ENCODE measurements around the gene PDIA2.

PDIA2 gene

DNA sequence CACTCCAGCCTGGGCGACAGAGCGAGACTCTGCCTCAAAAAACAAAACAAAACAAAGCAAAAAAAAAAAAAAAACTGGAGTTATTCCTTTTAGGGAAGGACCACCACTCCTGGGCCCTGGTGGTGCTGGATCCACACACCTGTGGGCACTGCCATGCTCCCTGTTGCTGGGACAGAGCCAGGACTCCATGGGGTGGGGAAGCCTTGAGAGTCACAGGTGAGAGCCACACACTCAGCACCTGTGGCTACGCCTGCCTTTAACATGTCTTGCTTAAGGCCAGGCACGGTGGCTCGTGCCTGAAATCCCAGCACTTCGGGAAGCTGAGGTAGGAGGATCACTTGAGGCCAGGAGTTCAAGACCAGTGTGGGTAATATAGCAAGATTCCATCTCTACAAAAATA lies 18.3 kb downstream of the PDIA2 start:
- no peak for DNase-seq (ENCODE audit: low spot score)

DNA sequence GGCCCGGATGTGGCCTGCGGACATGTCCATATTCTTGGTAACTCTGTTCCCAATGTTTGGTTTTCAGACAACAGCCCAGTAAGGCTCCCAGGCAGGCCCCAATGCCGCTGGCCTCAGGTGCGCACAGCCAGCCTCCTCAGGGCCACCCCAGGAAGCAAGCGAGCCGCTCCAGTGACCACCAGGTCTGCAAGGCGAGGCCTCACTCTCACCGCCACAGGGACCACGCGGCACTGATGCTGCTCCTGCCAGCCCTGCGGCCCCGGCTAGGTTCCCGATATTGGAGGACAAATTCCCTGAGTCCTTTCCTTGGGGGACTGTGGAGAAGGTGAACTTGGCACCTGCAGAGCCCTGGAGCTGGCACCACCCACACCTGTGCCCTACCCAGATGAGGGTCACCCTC lies 19.0 kb downstream of the PDIA2 start:
- no peak for DNase-seq (ENCODE audit: low spot score)

GRCh38 chr16:303760-304505 lies 21.0 kb downstream of the PDIA2 start:
- no peak for DNase-seq (ENCODE audit: low spot score)

DNA sequence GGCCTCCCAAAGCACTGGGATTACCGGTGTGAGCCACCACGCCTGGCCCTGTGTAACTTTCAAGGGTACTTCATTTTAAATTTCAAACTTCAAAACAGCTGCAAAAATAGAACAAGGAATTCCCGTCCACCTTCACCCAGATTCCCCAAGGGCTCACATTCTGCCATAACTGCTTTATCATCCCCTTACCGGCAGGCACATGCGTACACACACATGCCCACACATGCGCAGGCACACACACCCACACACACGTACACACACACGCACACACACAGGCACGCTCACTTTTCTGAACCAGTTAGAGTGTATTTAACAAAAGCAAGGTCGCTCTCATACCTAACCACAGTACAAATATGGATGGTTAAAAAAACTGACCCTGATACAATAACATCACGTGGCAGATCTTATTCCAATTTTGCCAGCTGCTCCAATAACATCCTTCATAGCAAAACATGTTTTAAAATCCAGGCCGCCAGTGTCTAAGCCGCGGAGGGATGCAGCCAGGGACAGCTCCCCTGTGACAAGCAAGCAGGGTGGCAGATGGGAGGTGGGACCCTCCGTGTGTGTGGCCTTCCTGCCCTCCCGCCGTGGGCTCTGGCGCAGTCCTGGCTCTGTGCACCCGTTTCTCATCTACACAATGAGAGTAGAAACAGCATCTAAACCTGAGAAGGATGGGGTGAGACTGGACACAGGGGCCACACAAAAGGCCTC lies 23.1 kb downstream of the PDIA2 start:
- DNase-seq (ENCODE audit: low spot score): no peak

GRCh38 chr16:306911-307370 lies 24.0 kb downstream of the PDIA2 start:
- DNase-seq (ENCODE audit: low spot score): no peak

GRCh38 chr16:307691-308312 lies 24.8 kb downstream of the PDIA2 start:
- no peak for DNase-seq (ENCODE audit: low spot score)

- no peak for DNase-seq (ENCODE audit: low spot score)
Measured at GRCh38 chr16:309476-309875, 26.5 kb downstream of the PDIA2 start.

GRCh38 chr16:311725-312124 lies 28.8 kb downstream of the PDIA2 start:
- DNase-seq (ENCODE audit: low spot score): no peak

DNA sequence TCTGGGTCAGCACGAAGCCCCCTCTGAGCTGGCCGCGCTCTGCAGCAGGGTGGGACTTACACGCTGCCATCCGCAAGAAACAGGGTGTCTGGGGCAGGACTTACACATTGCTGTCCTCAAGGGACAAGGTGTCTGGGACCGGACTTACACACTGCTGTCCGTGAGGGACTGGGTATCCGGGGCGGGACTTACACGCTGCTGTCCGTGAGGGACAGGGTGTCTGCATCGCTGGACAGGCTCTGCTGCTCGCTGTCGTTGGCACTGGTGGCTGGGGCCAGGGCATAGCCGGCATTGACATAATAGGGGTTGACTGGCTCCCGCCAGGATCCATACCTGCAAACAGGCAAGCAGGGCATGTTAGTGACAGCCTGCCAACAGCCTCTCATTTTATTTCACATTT lies 31.4 kb downstream of the PDIA2 start:
- no peak for DNase-seq (ENCODE audit: low spot score)

- DNase-seq (ENCODE audit: low spot score): no peak
Measured at GRCh38 chr16:314795-315299, 31.9 kb downstream of the PDIA2 start.

DNA sequence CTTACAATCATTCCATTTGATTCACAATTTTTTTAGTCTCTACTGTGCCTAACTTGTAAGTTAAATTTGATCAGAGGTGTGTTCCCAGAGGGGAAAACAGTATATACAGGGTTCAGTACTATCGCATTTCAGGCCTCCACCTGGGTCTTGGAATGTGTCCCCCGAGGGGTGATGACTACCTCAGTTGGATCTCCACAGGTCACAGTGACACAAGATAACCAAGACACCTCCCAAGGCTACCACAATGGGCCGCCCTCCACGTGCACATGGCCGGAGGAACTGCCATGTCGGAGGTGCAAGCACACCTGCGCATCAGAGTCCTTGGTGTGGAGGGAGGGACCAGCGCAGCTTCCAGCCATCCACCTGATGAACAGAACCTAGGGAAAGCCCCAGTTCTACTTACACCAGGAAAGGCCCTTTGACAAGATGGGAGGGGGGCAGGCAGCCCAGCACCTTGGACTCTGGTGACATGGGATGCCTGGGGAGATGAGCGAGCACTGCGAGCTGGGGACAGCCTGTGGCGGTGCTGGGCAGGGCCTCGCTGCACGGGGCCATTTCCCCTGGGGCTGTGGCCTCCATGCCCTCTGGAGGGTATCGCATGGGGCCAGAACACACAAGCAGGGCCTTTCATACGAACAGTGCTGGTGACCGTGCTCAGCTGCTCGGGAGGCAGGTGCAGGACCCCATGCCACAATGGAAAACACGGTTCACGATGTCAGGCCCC lies 33.9 kb downstream of the PDIA2 start:
- DNase-seq (ENCODE audit: low spot score): no peak

DNA sequence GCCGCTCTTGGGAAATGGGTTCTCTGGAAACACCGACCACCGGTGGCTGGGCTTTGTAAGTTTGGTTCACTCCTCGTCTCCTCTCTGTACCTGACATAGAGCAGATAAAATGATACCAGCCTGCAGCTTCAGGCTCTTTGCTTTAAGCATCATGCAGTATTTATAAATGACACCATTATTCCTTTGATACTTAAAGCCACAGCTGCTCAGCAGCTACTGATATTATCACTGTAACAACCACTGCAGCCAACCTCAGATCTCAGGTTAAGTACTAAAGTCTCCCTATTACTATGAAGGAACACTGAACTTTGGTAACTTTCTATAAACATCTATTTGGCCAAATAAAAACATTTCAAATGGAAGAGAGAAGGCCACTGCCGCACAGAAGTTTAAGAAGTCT lies 34.6 kb downstream of the PDIA2 start:
- no peak for DNase-seq (ENCODE audit: low spot score)

DNA sequence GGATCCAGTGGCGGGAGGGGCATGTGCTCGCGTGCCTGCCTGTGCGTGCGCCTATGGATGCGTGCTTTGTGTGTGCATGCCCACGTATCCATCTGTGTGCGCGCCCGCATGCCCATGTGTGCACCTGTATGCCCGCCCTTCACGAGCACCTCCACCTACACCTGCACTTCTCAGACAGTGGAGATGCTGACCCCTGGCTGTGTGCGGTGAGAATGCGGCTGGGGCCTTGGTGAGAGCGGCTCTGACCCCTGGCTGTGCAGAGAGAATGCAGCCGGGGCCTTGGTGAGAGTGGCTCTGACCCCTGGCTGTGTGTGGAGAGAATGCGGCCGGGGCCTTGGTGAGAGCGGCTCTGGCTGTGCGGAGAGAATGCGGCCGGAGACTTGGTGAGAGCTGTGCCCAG lies 35.7 kb downstream of the PDIA2 start:
- DNase-seq (ENCODE audit: low spot score): peak; percentile 67

DNA sequence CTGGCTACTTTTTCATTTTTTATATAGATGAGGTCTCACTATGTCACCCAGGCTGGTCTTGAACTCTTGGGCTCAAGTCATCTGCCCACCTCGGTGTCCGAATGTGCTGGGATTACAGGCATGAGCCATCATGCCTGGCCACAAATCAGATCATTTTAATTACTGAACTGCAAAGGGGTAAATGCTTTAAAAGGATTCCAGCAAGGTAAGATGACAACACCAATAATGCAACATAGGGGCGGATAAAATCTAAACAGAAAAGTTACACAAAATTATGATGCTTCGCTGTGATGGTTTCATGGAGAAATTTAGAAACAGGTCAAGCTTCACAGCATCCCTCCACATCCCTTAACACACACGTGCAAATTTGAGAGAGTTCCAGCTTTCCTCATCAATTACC lies 37.2 kb downstream of the PDIA2 start:
- DNase-seq (ENCODE audit: low spot score): no peak

DNA sequence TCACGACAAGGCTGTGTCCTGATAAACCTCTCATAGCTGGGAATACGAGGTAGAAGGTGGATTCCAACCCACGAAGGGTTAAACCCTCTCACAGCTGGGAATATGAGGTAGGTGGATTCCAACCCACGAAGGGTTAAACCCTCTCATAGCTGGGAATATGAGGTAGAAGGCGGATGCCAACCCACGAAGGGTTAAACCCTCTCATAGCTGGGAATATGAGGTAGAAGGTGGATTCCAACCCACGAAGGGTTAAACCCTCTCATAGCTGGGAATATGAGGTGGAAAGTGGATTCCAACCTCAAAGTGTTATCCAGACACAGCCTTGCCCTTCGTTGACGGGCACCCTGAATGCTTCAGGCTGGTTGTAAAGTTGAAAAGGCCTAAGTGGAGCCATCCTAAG lies 38.6 kb downstream of the PDIA2 start:
- DNase-seq (ENCODE audit: low spot score): no peak

DNA sequence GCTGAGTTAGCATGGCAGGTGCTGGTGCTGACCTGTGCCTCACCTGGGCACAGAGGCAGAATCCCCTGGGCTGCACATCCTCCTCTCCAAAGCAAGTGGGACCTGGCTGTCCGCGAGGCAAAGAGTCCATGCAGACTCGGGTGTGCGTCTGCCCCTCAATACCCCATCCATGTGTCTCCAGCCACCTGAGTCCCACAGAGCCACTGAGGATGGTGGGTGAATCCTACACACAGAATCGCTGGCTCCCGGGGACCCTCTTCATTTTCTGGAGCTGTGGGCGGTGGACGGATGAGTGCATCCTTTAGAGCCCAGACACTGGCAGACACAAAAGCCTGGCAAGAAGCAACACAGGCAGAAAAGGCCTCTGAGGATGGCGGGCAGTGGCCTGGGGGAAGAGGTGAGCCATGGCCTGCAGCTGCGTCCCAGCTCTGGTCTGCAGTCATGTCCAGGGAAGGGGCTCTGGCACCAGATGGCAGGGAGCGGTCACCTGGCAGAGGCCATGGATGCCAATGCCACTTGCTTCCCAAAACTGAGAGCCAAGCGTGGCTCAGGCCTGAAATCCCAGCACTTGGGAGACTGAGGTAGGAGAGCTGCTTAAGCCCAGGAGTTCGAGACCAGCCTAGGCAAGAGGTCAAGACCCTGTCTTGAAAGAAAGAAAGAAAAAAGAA lies 39.6 kb downstream of the PDIA2 start:
- DNase-seq (ENCODE audit: low spot score): no peak

DNA sequence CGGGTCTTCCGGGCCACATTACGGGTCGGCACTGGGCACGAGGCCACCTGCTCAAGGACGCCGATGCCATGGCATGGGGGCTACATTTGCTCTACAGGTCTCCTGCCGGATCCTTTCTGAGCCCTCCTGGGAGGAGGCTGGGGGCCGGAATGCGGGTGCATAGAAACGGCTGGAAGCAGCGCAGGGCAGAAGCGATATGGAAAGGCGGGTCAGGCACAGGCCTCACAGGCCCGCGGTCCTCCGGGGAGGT lies 41.2 kb downstream of the PDIA2 start:
- no peak for DNase-seq (ENCODE audit: low spot score)

DNA sequence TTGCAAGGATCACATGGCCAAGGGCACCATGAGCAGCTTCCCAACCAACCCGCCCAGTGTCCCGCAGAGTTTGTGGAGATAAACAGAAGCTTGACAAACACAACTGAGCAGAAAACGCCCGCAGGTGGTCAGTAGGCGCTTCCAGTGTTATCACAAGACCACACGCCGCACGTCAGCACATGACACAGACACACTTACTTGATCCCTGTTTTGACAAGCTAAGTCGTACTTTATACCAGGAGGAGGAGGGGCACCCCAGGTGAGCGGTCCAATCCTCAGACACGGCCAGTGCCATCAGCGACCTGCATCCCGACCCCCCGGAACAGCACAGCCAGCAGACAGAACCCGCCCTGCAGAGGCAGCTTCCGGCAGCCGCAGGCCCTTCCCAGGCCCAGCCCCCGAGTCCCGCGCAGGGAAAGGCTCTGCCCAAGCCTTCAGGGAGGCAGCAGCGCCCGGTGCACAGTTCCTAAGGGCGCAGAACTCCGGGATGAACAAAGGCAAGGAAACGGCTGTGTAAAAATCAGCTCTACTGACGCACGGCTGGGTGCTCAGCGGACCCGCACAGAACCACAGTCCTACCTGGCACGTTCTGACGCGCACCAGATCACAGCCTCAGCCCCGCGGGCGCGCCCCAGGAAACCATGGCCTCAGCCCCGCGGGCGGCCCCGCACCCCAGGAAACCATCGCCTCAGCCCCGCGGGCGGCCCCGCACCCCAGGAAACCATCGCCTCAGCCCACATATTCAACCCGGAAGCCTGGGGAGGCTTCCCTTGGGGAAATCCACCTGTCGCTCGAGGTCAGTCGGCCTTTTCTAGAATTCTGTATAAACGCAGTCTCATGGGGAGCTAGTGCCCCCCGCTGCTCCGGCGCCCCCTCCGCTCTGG lies 41.7 kb downstream of the PDIA2 start:
- no peak for DNase-seq (ENCODE audit: low spot score)

GRCh38 chr16:325375-326145 lies 42.6 kb downstream of the PDIA2 start:
- no peak for DNase-seq (ENCODE audit: low spot score)

GRCh38 chr16:330741-331140 lies 47.8 kb downstream of the PDIA2 start:
- DNase-seq (ENCODE audit: low spot score): no peak
